Upper lobe of right lung (tissue), 1 donor: ENCODE data around the gene PCDHGA2. TPM values are rescaled to one million over a fixed set of nuclear protein-coding genes. Genes with fewer than 3 reads are reported as not detected.

Source experiments
- ATAC-seq: fragments of 200-7000 bp; cut with Tn5 transposase; one replicate; pipeline ENCODE4 v1.9.1; 2020; ENCODE audit warnings: mild to moderate bottlenecking, moderate library complexity
- DNase-seq: peaks from one replicate; pipeline ENCODE4 v3.0.0-alpha.2; 2020
- H3K27ac ChIP-seq: fragments of 200-600 bp; one replicate; pipeline ENCODE4 v1.8.0; 2022
- H3K27me3 ChIP-seq: fragments of 200-600 bp; one replicate; pipeline ENCODE4 v1.8.0; 2022; ENCODE audit warnings: mild to moderate bottlenecking
- H3K36me3 ChIP-seq: fragments of 200-600 bp; one replicate; pipeline ENCODE4 v1.8.0; 2022
- H3K4me1 ChIP-seq: fragments of 200-600 bp; one replicate; pipeline ENCODE4 v1.8.0; 2022
- H3K4me3 ChIP-seq: fragments of 200-600 bp; one replicate; pipeline ENCODE4 v1.8.0; 2022; ENCODE audit warnings: mild to moderate bottlenecking
- H3K9me3 ChIP-seq: fragments of 200-600 bp; one replicate; pipeline ENCODE4 v1.8.0; 2022
- intact Hi-C: fragments of 100-400 bp; cut with DNase I; formaldehyde crosslinking; loops from one replicate; pipeline ENCODE4 v1.11.0; 2022
- total RNA-seq: library from RNA; stranded (reverse); fragmentation: NEBNext Ultra II Directional; extraction: Animal tissue kit (Norgen Biotek cat#: 25700); gene quantifications from one replicate; pipeline ENCODE4 v1.2.1, GENCODE V29; 2021
- TF ChIP-seq, protein P1 (sequence below): fragments of 200-600 bp; IDR thresholded peaks from one replicate; pipeline ENCODE4 v1.8.0; 2022; ENCODE audit warnings: antibody characterized with exemption
- donor health status: DM: no; HTN: yes; CAD: no; lungs with severe emphysema.

Gene PCDHGA2
- total RNA-seq, 1 donor from 2014 or later, result 2.5 TPM

DNA sequence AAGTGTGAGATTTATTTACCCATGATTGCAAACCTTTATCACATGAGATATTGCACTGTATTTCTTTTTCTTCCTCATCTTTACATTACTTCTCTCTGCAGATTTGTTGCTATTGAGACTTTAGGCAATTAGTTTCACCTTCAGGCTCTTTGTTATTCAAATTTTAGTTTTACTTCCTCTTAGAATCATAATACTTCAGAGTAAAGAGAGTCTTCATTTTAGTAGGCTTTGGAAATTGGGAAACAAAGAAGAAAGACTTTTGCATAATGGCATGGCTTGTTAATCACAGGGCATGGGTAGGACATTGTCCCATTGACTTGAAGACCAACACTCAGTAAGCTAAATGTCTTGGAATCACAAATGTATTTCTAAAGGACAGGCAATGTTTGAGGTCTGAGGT, 24.2 kb downstream of the PCDHGA2 start:
- Histone ChIP-seq H3K36me3 (no peaks in the 10 kb centered on the region), H3K9me3 (peaks cover 23% of the 10 kb centered on the region)
- TF ChIP-seq, protein P1, sequence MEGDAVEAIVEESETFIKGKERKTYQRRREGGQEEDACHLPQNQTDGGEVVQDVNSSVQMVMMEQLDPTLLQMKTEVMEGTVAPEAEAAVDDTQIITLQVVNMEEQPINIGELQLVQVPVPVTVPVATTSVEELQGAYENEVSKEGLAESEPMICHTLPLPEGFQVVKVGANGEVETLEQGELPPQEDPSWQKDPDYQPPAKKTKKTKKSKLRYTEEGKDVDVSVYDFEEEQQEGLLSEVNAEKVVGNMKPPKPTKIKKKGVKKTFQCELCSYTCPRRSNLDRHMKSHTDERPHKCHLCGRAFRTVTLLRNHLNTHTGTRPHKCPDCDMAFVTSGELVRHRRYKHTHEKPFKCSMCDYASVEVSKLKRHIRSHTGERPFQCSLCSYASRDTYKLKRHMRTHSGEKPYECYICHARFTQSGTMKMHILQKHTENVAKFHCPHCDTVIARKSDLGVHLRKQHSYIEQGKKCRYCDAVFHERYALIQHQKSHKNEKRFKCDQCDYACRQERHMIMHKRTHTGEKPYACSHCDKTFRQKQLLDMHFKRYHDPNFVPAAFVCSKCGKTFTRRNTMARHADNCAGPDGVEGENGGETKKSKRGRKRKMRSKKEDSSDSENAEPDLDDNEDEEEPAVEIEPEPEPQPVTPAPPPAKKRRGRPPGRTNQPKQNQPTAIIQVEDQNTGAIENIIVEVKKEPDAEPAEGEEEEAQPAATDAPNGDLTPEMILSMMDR, result no peak

DNA sequence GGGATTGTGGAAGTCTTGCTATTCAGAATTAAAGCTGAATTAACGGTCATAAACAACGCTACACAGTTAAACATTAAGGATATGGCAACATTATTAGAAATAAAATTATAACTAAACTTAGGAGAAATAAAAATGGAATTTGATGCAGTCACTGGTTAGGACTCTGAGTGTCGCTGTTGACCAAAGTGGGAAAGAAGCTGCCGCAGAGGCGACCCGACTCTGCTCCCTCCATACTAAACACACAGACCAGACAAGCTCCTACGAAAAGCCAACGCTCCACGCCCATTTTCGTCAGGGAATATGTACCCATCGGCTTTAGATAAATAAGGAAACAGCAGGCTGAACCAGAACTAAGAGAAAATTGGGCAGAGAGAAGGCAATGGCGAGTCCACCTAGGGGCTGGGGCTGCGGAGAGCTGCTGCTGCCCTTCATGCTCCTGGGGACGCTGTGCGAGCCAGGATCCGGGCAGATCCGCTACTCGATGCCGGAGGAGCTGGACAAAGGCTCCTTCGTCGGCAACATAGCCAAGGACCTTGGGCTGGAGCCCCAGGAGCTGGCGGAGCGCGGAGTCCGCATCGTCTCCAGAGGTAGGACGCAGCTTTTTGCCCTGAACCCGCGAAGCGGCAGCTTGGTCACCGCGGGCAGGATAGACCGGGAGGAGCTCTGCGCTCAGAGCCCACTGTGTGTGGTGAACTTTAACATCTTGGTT, 25.5 kb downstream of the PCDHGA2 start, which contains the start of gene PCDHGA5:
Gene PCDHGA5, plus strand, starts transcription at position 211 of the 709 bp plus-strand sequence. Its CDS starts 169 bp downstream, at position 380.
- Histone ChIP-seq H3K27me3 (peaks cover 36% of the 10 kb centered on the region), H3K4me1 (no peaks in the 10 kb centered on the region), H3K4me3 (peak within 1 kb of the TSS; percentile 4), H3K36me3 (no peaks in the 10 kb centered on the region), H3K9me3 (peaks cover 14% of the 10 kb centered on the region), H3K27ac (no peak within 1 kb of the TSS)
- TF ChIP-seq, protein P1, result peak; percentile 7
- DNase-seq (no peak), ATAC-seq (no peak)
- intact Hi-C loops, result no loop called here

More for the DNA sequence above, 24.2 kb downstream of the PCDHGA2 start:
- no peak overlapping the region for H3K27ac ChIP-seq
- H3K4me3 ChIP-seq, result no peak overlapping the region
- ATAC-seq (no peak), DNase-seq (no peak)
- H3K27me3 ChIP-seq, result peaks cover 36% of the 10 kb centered on the region
- no peaks in the 10 kb centered on the region for H3K4me1 ChIP-seq
- intact Hi-C loops, result no loop called here

DNA sequence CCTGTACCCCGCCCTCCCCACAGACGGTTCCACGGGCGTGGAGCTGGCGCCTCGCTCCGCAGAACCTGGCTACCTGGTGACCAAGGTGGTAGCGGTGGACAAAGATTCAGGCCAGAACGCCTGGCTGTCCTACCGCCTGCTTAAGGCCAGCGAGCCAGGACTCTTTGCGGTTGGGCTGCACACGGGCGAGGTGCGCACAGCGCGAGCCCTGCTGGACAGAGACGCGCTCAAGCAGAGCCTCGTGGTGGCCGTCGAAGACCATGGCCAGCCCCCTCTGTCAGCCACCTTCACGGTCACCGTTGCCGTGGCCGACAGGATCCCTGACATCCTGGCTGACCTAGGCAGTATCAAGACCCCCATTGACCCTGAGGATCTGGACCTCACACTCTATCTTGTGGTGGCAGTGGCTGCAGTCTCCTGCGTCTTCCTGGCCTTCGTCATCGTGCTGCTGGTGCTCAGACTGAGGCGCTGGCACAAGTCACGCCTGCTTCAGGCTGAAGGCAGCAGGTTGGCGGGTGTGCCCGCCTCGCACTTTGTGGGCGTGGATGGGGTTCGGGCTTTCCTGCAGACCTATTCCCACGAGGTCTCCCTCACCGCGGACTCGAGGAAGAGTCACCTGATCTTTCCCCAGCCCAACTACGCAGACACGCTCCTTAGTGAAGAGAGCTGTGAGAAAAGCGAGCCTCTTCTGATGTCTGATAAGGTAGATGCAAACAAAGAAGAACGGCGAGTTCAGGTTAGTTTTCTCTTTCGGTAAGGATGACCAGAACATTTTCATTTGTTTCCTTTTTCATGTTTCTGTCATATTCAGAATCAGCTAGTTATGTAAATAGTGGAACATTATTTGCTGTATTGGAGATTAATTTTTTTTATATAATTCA, 27.7 kb downstream of the PCDHGA2 start:
- TF ChIP-seq, protein P1, result no peak
- no peak overlapping the region for H3K4me3 ChIP-seq
- H3K9me3 ChIP-seq, result peaks cover 19% of the 10 kb centered on the region
- no peak overlapping the region for H3K27ac ChIP-seq
- ATAC-seq (no peak), DNase-seq (no peak)
- intact Hi-C loops, result no loop called here
- H3K36me3 ChIP-seq, result no peaks in the 10 kb centered on the region
- H3K27me3 ChIP-seq, result peaks cover 29% of the 10 kb centered on the region
- no peaks in the 10 kb centered on the region for H3K4me1 ChIP-seq

DNA sequence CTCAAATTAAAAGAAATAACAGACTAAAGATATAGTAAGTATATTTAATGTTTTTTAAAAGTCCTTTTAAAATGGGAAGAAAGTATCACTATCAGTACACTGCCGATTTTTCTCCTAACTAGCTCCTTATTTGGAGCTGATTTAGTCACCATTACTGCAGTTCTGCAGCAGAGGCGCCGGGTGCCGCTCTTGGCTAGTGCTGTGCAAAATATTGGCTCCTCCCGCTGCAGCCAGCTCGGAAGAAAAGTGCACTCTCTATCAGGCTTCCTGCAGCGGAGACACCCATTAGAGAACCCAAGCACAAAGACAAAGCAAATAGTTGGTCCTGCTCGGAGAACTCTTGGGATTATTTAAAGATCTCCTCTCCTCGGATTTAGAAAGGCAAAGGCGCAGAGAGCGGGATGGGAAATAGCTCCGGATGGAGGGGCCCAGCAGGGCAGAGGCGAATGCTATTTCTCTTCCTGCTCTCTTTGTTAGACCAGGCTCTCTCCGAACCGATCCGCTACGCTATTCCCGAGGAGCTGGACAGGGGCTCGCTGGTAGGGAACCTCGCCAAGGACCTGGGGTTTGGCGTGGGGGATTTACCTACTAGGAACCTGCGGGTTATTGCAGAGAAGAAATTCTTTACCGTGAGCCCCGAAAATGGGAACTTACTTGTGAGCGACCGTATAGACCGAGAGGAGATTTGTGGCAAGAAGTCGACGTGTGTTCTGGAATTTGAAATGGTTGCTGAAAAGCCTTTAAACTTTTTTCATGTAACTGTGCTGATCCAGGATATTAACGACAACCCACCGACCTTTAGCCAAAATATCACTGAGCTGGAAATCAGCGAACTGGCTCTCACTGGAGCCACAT, 31.7 kb downstream of the PCDHGA2 start, which contains the start of gene PCDHGB3:
Gene PCDHGB3, plus strand, starts transcription at position 249 of the 855 bp plus-strand sequence. Its CDS starts 153 bp downstream, at position 402.
- no peak for DNase-seq
- Histone ChIP-seq H3K27me3 (peaks cover 18% of the 10 kb centered on the region), H3K9me3 (peaks cover 27% of the 10 kb centered on the region), H3K27ac (no peak within 1 kb of the TSS), H3K4me3 (peak within 1 kb of the TSS; percentile 32), H3K36me3 (no peaks in the 10 kb centered on the region), H3K4me1 (no peaks in the 10 kb centered on the region)
- TF ChIP-seq, protein P1, result peak; percentile 25
- ATAC-seq, result peak; percentile 83
- intact Hi-C loops, result no loop called here
